ENCODE results near the gene LRRC43.
"Not testable (repeated sequence)": the region's sequence is repeated elsewhere in the genome, so short reads cannot be mapped to it uniquely, and the experiment has no call there.

The LRRC43 gene

GRCh38 chr12:122168492-122168891 lies 14.4 kb upstream of the LRRC43 start:
- Histone ChIP-seq H3K27me3 (peaks cover 0 to 27% of the 10 kb centered on the region in 2 donors), H3K9me3 (no peaks in the 10 kb centered on the region), H3K4me3 (no peak overlapping the region), H3K4me1 (no peaks in the 10 kb centered on the region), H3K27ac (no peak overlapping the region), H3K36me3 (no peaks in the 10 kb centered on the region)
- no peak for DNase-seq
- TF ChIP-seq, protein P1, sequence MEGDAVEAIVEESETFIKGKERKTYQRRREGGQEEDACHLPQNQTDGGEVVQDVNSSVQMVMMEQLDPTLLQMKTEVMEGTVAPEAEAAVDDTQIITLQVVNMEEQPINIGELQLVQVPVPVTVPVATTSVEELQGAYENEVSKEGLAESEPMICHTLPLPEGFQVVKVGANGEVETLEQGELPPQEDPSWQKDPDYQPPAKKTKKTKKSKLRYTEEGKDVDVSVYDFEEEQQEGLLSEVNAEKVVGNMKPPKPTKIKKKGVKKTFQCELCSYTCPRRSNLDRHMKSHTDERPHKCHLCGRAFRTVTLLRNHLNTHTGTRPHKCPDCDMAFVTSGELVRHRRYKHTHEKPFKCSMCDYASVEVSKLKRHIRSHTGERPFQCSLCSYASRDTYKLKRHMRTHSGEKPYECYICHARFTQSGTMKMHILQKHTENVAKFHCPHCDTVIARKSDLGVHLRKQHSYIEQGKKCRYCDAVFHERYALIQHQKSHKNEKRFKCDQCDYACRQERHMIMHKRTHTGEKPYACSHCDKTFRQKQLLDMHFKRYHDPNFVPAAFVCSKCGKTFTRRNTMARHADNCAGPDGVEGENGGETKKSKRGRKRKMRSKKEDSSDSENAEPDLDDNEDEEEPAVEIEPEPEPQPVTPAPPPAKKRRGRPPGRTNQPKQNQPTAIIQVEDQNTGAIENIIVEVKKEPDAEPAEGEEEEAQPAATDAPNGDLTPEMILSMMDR (IDR thresholded peaks at IDR 0.05): no peak
- intact Hi-C loops (cut with DNase I; ENCODE audit: low total_unique reads): no loop called here

DNA sequence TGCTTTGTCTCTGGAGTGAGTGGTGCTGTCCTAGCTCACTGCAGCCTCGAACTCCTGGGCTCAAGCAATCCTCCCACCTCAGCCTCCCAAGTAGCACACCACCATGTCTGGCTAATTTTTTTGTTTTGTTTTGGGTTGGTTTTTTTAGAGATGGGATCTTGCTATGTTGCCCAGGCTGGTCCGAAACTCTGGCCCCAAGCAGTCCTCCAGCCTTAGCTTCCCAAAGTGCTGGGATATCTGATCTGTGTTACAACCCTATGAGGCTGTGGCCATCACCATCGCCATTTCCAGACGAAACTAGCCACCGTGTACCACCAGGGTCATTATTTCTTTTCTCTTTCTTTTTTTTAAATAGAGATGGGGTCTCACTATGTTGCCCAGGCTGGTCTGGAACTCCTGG lies 11.5 kb upstream of the LRRC43 start:
- intact Hi-C loops (cut with DNase I; ENCODE audit: low total_unique reads): no loop called here
- TF ChIP-seq, protein P1 (IDR thresholded peaks at IDR 0.05): no peak
- H3K4me1 ChIP-seq: no peaks in the 10 kb centered on the region

GRCh38 chr12:122172262-122172939 lies 10.5 kb upstream of the LRRC43 start:
- Histone ChIP-seq H3K27me3 (peaks cover 0 to 24% of the 10 kb centered on the region in 2 donors), H3K36me3 (no peaks in the 10 kb centered on the region), H3K9me3 (no peaks in the 10 kb centered on the region), H3K4me1 (no peaks in the 10 kb centered on the region), H3K4me3 (no peak overlapping the region), H3K27ac (no peak overlapping the region)
- intact Hi-C loops (cut with DNase I; ENCODE audit: low total_unique reads): no loop called here
- no peak for DNase-seq
- TF ChIP-seq, protein P1 (IDR thresholded peaks at IDR 0.05): no peak

More for the DNA sequence above, 11.5 kb upstream of the LRRC43 start:
- no peaks in the 10 kb centered on the region for H3K9me3 ChIP-seq
- H3K27ac ChIP-seq: no peak overlapping the region
- DNase-seq: no peak
- no peak overlapping the region for H3K4me3 ChIP-seq
- H3K27me3 ChIP-seq: peaks cover 0 to 24% of the 10 kb centered on the region in 2 donors
- no peaks in the 10 kb centered on the region for H3K36me3 ChIP-seq

DNA sequence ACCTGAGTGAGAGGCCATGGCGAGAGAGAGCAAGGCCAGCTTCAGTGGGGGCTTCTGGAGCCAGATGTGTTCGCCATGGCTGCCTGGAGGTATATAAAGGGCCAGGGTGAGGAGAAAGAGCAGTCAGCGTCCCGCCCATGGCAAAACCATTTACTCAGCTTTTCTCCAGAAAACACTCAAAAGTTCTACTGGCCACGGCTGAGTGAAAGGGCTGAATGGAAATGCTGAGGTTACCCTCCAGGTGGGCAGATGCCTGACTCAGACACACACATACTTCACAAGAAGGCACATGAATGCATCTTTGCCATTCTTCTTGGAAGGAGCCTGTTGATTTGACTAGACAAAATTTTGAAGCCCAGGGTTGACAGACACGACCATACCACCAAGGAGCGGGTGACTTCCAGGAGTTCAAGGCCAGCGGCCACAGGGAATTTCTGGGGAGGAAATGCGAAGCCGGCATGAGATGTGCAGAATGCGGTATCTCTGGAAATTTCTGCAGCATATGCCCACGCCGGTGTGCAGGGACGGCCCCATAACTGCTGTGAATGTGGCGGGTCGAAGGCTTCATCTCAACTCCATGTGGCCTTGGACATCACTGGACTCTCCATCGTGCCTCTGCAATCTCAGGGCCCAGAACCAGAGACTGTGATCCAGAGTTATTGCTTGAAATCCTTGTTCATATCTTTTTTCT lies 8.6 kb upstream of the LRRC43 start, which contains the start of gene IL31:
IL31 (minus strand) TSS at position 67 of the 691 bp plus-strand sequence; CDS start at position 18, 49 bp downstream.
- DNase-seq: no peak
- Histone ChIP-seq H3K27me3 (peaks cover 0 to 16% of the 10 kb centered on the region in 2 donors), H3K4me1 (no peaks in the 10 kb centered on the region), H3K27ac (no peak within 1 kb of the TSS), H3K9me3 (no peaks in the 10 kb centered on the region), H3K36me3 (no peaks in the 10 kb centered on the region), H3K4me3 (no peak within 1 kb of the TSS)
- intact Hi-C loops (cut with DNase I; ENCODE audit: low total_unique reads): no loop called here
- TF ChIP-seq, protein P1 (IDR thresholded peaks at IDR 0.05): no peak

GRCh38 chr12:122176473-122176872 lies 6.5 kb upstream of the LRRC43 start:
- H3K9me3 ChIP-seq; H3K27ac ChIP-seq; intact Hi-C loops (cut with DNase I; ENCODE audit: low total_unique reads); H3K36me3 ChIP-seq; H3K4me1 ChIP-seq; H3K4me3 ChIP-seq; DNase-seq; H3K27me3 ChIP-seq: not testable (repeated sequence)

- H3K27me3 ChIP-seq: peaks cover 0 to 22% of the 10 kb centered on the region in 2 donors
- H3K27ac ChIP-seq: no peak overlapping the region
- peak overlapping the region; percentile 44 to 57 for H3K4me3 ChIP-seq
- intact Hi-C loops (cut with DNase I; ENCODE audit: low total_unique reads): no loop called here
- peaks cover 0 to 10% (median 9%) of the 10 kb centered on the region in 4 donors for H3K4me1 ChIP-seq
- TF ChIP-seq, protein P1 (IDR thresholded peaks at IDR 0.05): no peak
- no peaks in the 10 kb centered on the region for H3K36me3 ChIP-seq
- no peaks in the 10 kb centered on the region for H3K9me3 ChIP-seq
- DNase-seq: no peak
Measured at GRCh38 chr12:122183588-122183940, 641 bp downstream of the LRRC43 start.

Data from tibial artery (tissue), 4 donors.